GM03348 (cell line): ENCODE results near the gene GJB3.

Experiments used
- DNase-seq: peaks from one replicate; pipeline ENCODE4 v3.0.0; 2012; ENCODE audit warnings: low spot score

The GJB3 gene

GRCh38 chr1:34825455-34826091 is 44.6 kb downstream of the GJB3 start:
- DNase-seq = no peak

GRCh38 chr1:34827341-34827941 is 46.4 kb downstream of the GJB3 start:
- no peak for DNase-seq

- DNase-seq = no peak
Measured at GRCh38 chr1:34828611-34829010, 47.6 kb downstream of the GJB3 start.

GRCh38 chr1:34829250-34829649 is 48.2 kb downstream of the GJB3 start:
- peak; percentile 48 for DNase-seq

GRCh38 chr1:34831721-34832246 is 50.8 kb downstream of the GJB3 start:
- no peak for DNase-seq

- DNase-seq = no peak
Measured at GRCh38 chr1:34833711-34834110, 52.7 kb downstream of the GJB3 start.
